ENCODE results near the gene ABR.
"Not testable (repeated sequence)": the region's sequence is repeated elsewhere in the genome, so short reads cannot be mapped to it uniquely, and the experiment has no call there.

ABR gene

DNA sequence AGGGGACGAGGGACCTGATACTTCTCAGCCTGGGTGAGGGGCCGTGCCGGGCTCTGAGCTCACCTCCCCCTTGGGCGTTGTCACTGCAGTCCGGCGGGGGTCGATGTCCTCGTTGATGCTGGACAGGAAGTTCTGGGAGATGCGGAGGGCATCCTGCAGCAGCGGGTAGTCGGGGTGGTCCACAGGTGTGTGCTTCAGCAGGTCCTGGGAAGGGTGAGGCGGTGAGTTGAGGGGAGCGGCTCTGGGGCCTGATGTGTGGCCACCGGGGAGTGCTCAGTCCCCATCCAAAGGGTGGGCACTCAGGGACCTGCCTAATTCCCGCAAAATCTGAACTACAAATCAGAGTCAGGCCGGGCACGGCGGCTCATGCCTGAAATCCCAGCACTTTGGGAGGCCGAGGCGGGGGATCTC lies 107.2 kb downstream of the ABR start:
- no peak for DNase-seq
- Histone ChIP-seq H3K4me1 (ENCODE audit: control extremely low read depth in 1 of 4, control insufficient read depth in 4 of 4, insufficient read depth in 4 of 4, low read length in 3 of 4) (no peaks in the 10 kb centered on the region), H3K9me3 (ENCODE audit: control extremely low read depth in 1 of 5, control insufficient read depth in 4 of 5, insufficient read depth in 2 of 5, low read depth in 1 of 5, low read length in 4 of 5) (peaks cover 0 to 3% (median 0%) of the 10 kb centered on the region in 5 experiments), H3K4me3 (ENCODE audit: control insufficient read depth in 1 of 7, extremely low read depth in 1 of 7, insufficient read depth in 4 of 7, low read depth in 2 of 7, low read length in 6 of 7) (no peak overlapping the region), H3K27ac (ENCODE audit: insufficient read depth in 1 of 2, low read depth in 1 of 2, low read length in 2 of 2, poor library complexity in 1 of 2, severe bottlenecking in 2 of 2) (no peak overlapping the region), H3K27me3 (replicated peaks in 2 of 5; ENCODE audit: control insufficient read depth in 4 of 5, insufficient read depth in 5 of 5, low read length in 4 of 5) (no peaks in the 10 kb centered on the region), H3K36me3 (ENCODE audit: control insufficient read depth in 4 of 4, insufficient read depth in 4 of 4, low read length in 3 of 4) (peaks cover 13 to 52% (median 28%) of the 10 kb centered on the region in 4 experiments)
- 94% methylated on average over 16 of the region's 20 CpGs for WGBS (ENCODE audit: insufficient coverage)
- ChIA-PET CTCF (interaction anchor here (0.6 kb wide), 1 partner anchor 885 kb away, joined by 3 read pairs; no protein-coding TSS in a partner anchor), POLR2A (no interaction called here)

DNA sequence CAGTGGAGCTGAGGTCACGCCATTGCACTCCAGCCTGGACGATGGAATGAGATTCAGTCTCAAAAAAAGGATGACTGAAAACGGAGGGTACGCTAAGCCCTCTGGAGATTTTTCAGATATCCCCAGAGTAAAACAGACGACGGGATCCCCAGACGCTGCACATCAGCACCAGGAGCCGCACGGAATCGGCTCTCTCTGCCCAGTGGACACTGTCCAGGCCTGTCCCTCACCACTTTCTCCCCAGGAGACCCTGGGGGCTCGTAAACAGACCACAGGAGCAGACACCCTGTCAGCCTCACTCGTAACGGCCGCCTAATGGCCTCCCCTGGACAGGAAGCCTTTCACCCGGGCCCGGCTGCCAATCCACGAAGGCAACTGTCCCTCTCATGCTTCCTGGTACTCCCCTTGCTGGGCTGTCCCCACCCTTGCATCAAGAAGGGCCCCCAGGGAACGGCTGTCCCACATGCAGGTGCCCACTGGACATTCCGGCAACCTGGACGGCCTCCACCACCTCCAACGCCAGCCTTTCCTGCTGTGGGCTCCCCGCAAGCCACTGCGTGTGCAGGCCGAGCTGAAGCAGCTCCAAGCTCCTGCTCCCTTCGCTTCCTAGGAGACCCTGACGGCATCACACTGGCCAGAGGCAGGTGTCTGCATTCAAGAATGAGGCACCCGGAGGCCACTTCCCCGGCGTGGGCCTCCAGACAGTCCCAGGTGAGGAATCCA lies 108.5 kb downstream of the ABR start:
- H3K9me3 ChIP-seq (ENCODE audit: control extremely low read depth in 1 of 5, control insufficient read depth in 4 of 5, insufficient read depth in 2 of 5, low read depth in 1 of 5, low read length in 4 of 5), result peaks cover 0 to 12% (median 5%) of the 10 kb centered on the region in 5 experiments
- no peak for DNase-seq
- no peak overlapping the region for H3K27ac ChIP-seq (ENCODE audit: insufficient read depth in 1 of 2, low read depth in 1 of 2, low read length in 2 of 2, poor library complexity in 1 of 2, severe bottlenecking in 2 of 2)
- 96% methylated on average over 28 of the region's 29 CpGs for WGBS (ENCODE audit: insufficient coverage)
- CTCF ChIA-PET, result no interaction called here
- POLR2A ChIA-PET, result no interaction called here
- no peaks in the 10 kb centered on the region for H3K27me3 ChIP-seq (replicated peaks in 2 of 5; ENCODE audit: control insufficient read depth in 4 of 5, insufficient read depth in 5 of 5, low read length in 4 of 5)
- peaks cover 18 to 58% (median 35%) of the 10 kb centered on the region in 4 experiments for H3K36me3 ChIP-seq (ENCODE audit: control insufficient read depth in 4 of 4, insufficient read depth in 4 of 4, low read length in 3 of 4)
- no peaks in the 10 kb centered on the region for H3K4me1 ChIP-seq (ENCODE audit: control extremely low read depth in 1 of 4, control insufficient read depth in 4 of 4, insufficient read depth in 4 of 4, low read length in 3 of 4)
- H3K4me3 ChIP-seq (ENCODE audit: control insufficient read depth in 1 of 7, extremely low read depth in 1 of 7, insufficient read depth in 4 of 7, low read depth in 2 of 7, low read length in 6 of 7), result no peak overlapping the region

DNA sequence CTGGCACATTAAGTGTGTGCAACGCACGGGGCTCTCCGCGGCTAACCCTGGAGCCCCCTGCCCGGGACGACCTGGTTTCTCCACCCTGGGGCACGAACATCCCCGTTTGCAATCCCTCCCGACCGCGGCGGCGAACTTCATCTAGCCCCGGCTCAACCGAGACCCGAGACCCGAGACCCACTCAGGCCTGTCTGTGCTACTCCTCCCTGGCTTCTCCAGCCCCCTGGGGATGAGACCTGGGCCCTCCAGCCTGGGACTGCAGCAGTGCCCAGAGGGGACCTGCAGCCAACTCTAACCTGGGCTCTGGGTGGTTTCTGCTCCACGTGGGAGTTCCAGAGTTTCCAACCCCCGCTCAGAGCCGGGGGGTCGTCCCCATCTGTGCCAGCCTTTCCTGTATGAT lies 109.4 kb downstream of the ABR start:
- H3K36me3 ChIP-seq (ENCODE audit: control insufficient read depth in 4 of 4, insufficient read depth in 4 of 4, low read length in 3 of 4), result peaks cover 21 to 63% (median 41%) of the 10 kb centered on the region in 4 experiments
- H3K27me3 ChIP-seq (replicated peaks in 2 of 5; ENCODE audit: control insufficient read depth in 4 of 5, insufficient read depth in 5 of 5, low read length in 4 of 5), result no peaks in the 10 kb centered on the region
- no peak for DNase-seq
- ChIA-PET CTCF (no interaction called here), POLR2A (no interaction called here)
- peaks cover 0 to 20% (median 13%) of the 10 kb centered on the region in 5 experiments for H3K9me3 ChIP-seq (ENCODE audit: control extremely low read depth in 1 of 5, control insufficient read depth in 4 of 5, insufficient read depth in 2 of 5, low read depth in 1 of 5, low read length in 4 of 5)
- H3K4me1 ChIP-seq (ENCODE audit: control extremely low read depth in 1 of 4, control insufficient read depth in 4 of 4, insufficient read depth in 4 of 4, low read length in 3 of 4), result no peaks in the 10 kb centered on the region
- 97% methylated on average over 20 of the region's 21 CpGs for WGBS (ENCODE audit: insufficient coverage)
- no peak overlapping the region for H3K27ac ChIP-seq (ENCODE audit: insufficient read depth in 1 of 2, low read depth in 1 of 2, low read length in 2 of 2, poor library complexity in 1 of 2, severe bottlenecking in 2 of 2)
- H3K4me3 ChIP-seq (ENCODE audit: control insufficient read depth in 1 of 7, extremely low read depth in 1 of 7, insufficient read depth in 4 of 7, low read depth in 2 of 7, low read length in 6 of 7), result no peak overlapping the region

DNA sequence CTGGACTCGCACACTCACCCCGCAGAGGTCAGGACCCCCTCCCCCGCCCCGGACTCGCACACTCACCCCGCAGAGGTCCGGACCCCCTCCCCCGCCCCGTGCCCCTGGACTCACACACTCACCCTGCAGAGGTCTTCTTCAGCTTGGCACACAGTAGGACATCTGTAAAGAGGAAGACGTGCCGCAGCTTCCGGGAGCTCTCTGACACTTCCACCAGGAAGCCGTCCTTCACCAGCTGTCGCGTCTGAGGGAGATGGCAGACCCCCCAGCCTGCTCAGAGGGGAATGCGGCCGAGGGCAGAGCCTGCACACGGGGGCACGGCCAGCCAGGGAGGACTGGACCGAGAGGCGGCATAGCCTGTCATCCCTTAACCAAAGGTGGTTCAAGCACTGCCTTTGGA lies 109.9 kb downstream of the ABR start:
- over 99% methylated on average over 13 of the region's 21 CpGs for WGBS (ENCODE audit: insufficient coverage)
- CTCF ChIA-PET, result no interaction called here
- H3K27me3 ChIP-seq (replicated peaks in 2 of 5; ENCODE audit: control insufficient read depth in 4 of 5, insufficient read depth in 5 of 5, low read length in 4 of 5), result no peaks in the 10 kb centered on the region
- no peak overlapping the region for H3K27ac ChIP-seq (ENCODE audit: insufficient read depth in 1 of 2, low read depth in 1 of 2, low read length in 2 of 2, poor library complexity in 1 of 2, severe bottlenecking in 2 of 2)
- peaks cover 21 to 61% (median 41%) of the 10 kb centered on the region in 4 experiments for H3K36me3 ChIP-seq (ENCODE audit: control insufficient read depth in 4 of 4, insufficient read depth in 4 of 4, low read length in 3 of 4)
- POLR2A ChIA-PET, result no interaction called here
- H3K4me1 ChIP-seq (ENCODE audit: control extremely low read depth in 1 of 4, control insufficient read depth in 4 of 4, insufficient read depth in 4 of 4, low read length in 3 of 4), result no peaks in the 10 kb centered on the region
- peaks cover 0 to 21% (median 14%) of the 10 kb centered on the region in 5 experiments for H3K9me3 ChIP-seq (ENCODE audit: control extremely low read depth in 1 of 5, control insufficient read depth in 4 of 5, insufficient read depth in 2 of 5, low read depth in 1 of 5, low read length in 4 of 5)
- DNase-seq, result no peak
- no peak overlapping the region for H3K4me3 ChIP-seq (ENCODE audit: control insufficient read depth in 1 of 7, extremely low read depth in 1 of 7, insufficient read depth in 4 of 7, low read depth in 2 of 7, low read length in 6 of 7)

DNA sequence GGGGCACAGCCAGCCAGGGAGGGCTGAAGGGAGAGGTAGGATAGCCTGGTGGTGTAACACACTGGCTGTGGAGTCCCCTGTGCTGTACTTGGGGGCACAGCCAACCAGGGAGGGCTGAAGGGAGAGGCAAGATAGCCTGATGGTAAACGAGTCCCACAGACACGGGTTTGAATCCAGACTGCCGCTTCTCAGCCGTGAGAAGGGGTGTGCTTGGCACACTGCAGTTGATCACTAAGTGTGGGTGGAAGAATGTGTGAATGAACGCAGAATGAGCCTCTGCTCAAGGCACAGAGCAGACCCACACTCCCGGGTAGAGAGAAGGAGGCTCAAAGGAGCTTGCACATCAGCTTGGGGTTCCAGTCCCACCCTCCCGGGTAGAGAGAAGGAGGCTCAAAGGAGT lies 111.4 kb downstream of the ABR start:
- CTCF ChIA-PET, result interaction anchor here (0.8 kb wide), 1 partner anchor 12 kb away, joined by 4 read pairs; no protein-coding TSS in a partner anchor
- H3K36me3 ChIP-seq (ENCODE audit: control insufficient read depth in 4 of 4, insufficient read depth in 4 of 4, low read length in 3 of 4), result peaks cover 20 to 69% (median 42%) of the 10 kb centered on the region in 4 experiments

DNA sequence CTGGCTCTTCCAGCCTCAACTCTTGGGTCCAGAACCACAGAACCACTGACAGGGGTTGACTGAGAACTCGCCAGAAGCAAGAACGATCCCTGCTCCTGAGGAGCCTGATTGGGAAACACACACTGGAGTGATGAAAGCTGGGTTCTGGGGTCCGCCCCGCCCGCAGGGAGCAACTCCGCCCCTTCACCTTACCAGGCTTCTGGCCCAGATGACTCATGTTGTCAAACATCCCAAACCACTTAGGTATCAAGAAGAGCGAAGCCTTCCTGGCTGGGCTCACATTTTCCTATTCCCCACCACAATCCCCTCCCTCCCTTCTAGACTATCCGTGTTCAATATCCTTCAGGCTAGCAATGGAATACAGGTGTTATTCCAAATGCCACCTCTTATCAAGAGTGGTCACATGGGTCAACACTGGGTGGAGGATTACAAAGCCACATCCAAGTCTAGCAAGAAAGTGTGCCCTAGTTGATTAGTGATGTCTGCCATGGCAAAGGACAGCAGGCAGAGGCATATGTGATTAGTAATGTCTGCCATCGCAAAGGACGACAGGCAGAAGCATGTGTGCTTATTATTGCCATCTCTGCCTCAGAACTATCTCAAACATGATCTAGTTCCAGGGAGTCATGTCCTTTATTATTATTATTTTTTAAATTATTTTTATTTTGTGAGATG lies 112.4 kb downstream of the ABR start:
- no peak for DNase-seq
- WGBS (ENCODE audit: insufficient coverage), result 98% methylated on average over 7 of the region's 10 CpGs
- POLR2A ChIA-PET, result interaction anchor here (0.8 kb wide), 1 partner anchor 61 kb away, joined by 3 read pairs; no protein-coding TSS in a partner anchor
- no peaks in the 10 kb centered on the region for H3K27me3 ChIP-seq (replicated peaks in 2 of 5; ENCODE audit: control insufficient read depth in 4 of 5, insufficient read depth in 5 of 5, low read length in 4 of 5)
- no peak overlapping the region for H3K27ac ChIP-seq (ENCODE audit: insufficient read depth in 1 of 2, low read depth in 1 of 2, low read length in 2 of 2, poor library complexity in 1 of 2, severe bottlenecking in 2 of 2)
- H3K4me1 ChIP-seq (ENCODE audit: control extremely low read depth in 1 of 4, control insufficient read depth in 4 of 4, insufficient read depth in 4 of 4, low read length in 3 of 4), result no peaks in the 10 kb centered on the region
- H3K9me3 ChIP-seq (ENCODE audit: control extremely low read depth in 1 of 5, control insufficient read depth in 4 of 5, insufficient read depth in 2 of 5, low read depth in 1 of 5, low read length in 4 of 5), result peaks cover 0 to 23% (median 14%) of the 10 kb centered on the region in 5 experiments
- H3K36me3 ChIP-seq (ENCODE audit: control insufficient read depth in 4 of 4, insufficient read depth in 4 of 4, low read length in 3 of 4), result peaks cover 25 to 68% (median 43%) of the 10 kb centered on the region in 4 experiments
- CTCF ChIA-PET, result interaction anchor here (0.8 kb wide), 1 partner anchor 11 kb away, joined by 4 read pairs; no protein-coding TSS in a partner anchor
- H3K4me3 ChIP-seq (ENCODE audit: control insufficient read depth in 1 of 7, extremely low read depth in 1 of 7, insufficient read depth in 4 of 7, low read depth in 2 of 7, low read length in 6 of 7), result no peak overlapping the region

More for the DNA sequence above, 111.4 kb downstream of the ABR start:
- H3K4me1 ChIP-seq (ENCODE audit: control extremely low read depth in 1 of 4, control insufficient read depth in 4 of 4, insufficient read depth in 4 of 4, low read length in 3 of 4), result no peaks in the 10 kb centered on the region
- H3K27me3 ChIP-seq (replicated peaks in 2 of 5; ENCODE audit: control insufficient read depth in 4 of 5, insufficient read depth in 5 of 5, low read length in 4 of 5), result no peaks in the 10 kb centered on the region
- POLR2A ChIA-PET, result no interaction called here
- WGBS (ENCODE audit: insufficient coverage), result 98% methylated on average over 5 of the region's 7 CpGs
- peaks cover 0 to 23% (median 14%) of the 10 kb centered on the region in 5 experiments for H3K9me3 ChIP-seq (ENCODE audit: control extremely low read depth in 1 of 5, control insufficient read depth in 4 of 5, insufficient read depth in 2 of 5, low read depth in 1 of 5, low read length in 4 of 5)
- no peak overlapping the region for H3K27ac ChIP-seq (ENCODE audit: insufficient read depth in 1 of 2, low read depth in 1 of 2, low read length in 2 of 2, poor library complexity in 1 of 2, severe bottlenecking in 2 of 2)
- DNase-seq, result no peak
- no peak overlapping the region for H3K4me3 ChIP-seq (ENCODE audit: control insufficient read depth in 1 of 7, extremely low read depth in 1 of 7, insufficient read depth in 4 of 7, low read depth in 2 of 7, low read length in 6 of 7)

DNA sequence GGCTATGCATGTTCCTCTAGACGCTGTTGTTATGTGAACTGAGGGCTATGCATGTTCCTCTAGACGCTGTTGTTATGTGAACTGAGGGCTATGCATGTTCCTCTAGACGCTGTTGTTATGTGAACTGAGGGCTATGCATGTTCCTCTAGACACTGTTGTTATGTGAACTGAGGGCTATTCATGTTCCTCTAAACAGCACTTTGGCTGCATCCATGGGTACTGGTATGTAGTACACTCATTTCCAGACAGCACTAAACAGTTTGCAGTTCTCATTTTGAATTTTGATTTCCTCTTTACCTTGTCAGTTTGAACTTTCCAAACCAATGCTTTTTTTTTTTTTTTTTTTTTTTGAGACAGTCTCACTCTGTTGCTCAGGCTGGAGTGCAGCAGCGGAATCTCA lies 114.4 kb downstream of the ABR start:
- H3K27ac ChIP-seq (ENCODE audit: insufficient read depth in 1 of 2, low read depth in 1 of 2, low read length in 2 of 2, poor library complexity in 1 of 2, severe bottlenecking in 2 of 2); CTCF ChIA-PET; DNase-seq; H3K4me3 ChIP-seq (ENCODE audit: control insufficient read depth in 1 of 7, extremely low read depth in 1 of 7, insufficient read depth in 4 of 7, low read depth in 2 of 7, low read length in 6 of 7); H3K27me3 ChIP-seq (replicated peaks in 2 of 5; ENCODE audit: control insufficient read depth in 4 of 5, insufficient read depth in 5 of 5, low read length in 4 of 5); H3K4me1 ChIP-seq (ENCODE audit: control extremely low read depth in 1 of 4, control insufficient read depth in 4 of 4, insufficient read depth in 4 of 4, low read length in 3 of 4); POLR2A ChIA-PET: not testable (repeated sequence)
- no CpG with 5 or more reads among the region's 4 CpGs for WGBS (ENCODE audit: insufficient coverage)
- H3K36me3 ChIP-seq (ENCODE audit: control insufficient read depth in 4 of 4, insufficient read depth in 4 of 4, low read length in 3 of 4), result peaks cover 26 to 64% (median 41%) of the 10 kb centered on the region in 4 experiments
- H3K9me3 ChIP-seq (ENCODE audit: control extremely low read depth in 1 of 5, control insufficient read depth in 4 of 5, insufficient read depth in 2 of 5, low read depth in 1 of 5, low read length in 4 of 5), result peaks cover 0 to 23% (median 14%) of the 10 kb centered on the region in 5 experiments
